HG03135 (cell line): ENCODE results near the gene RAPGEF2.

Source experiments
- ATAC-seq: cut with Tn5 transposase; IDR thresholded peaks from one replicate; pipeline ENCODE4 v1.9.1; 2021; ENCODE audit warnings: mild to moderate bottlenecking, moderate library complexity; ENCODE audit not compliant: unreplicated experiment

RAPGEF2 gene

DNA sequence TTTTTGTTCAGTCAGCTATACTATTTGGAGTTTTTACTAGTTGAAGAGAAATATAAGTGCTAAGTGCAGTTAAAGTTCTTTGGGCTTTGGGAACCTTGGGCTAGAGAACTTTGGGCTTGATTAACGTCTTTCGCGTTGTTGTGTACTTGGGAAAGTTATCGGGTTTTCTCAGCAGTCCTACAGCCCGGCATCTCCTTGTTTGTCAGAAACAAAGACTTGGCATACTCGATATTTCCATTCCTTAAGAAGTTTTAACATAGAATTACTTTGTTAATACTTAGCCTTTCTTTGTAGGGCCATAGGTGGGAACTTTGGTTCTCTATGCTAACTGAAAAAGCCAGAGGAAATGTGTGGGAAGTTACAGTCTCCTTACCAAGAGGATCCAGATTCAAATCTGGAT, 28.7 kb downstream of the RAPGEF2 start:
- no peak for ATAC-seq

DNA sequence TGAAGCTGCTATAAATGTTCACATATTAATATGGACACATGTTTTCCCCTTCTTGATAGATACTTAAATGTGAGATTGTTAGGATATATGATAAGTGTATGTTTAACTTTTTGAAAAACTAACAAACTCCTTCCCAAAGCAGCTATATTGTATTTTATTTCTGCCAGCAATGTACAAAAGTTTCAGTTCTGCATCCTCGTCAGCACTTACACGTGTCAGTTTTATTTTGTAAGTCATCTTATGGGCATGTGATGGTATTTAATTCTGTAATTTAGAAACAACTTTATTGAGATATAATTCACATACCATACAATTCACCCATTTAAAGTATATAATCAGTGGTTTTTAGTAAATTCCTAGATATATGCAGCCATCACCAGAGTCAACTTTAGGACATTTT, 31.6 kb downstream of the RAPGEF2 start:
- ATAC-seq, result no peak

- ATAC-seq, result no peak
Observed at GRCh38 chr4:159137176-159137575, 34.3 kb downstream of the RAPGEF2 start.

GRCh38 chr4:159138436-159138835, 35.6 kb downstream of the RAPGEF2 start:
- no peak for ATAC-seq

DNA sequence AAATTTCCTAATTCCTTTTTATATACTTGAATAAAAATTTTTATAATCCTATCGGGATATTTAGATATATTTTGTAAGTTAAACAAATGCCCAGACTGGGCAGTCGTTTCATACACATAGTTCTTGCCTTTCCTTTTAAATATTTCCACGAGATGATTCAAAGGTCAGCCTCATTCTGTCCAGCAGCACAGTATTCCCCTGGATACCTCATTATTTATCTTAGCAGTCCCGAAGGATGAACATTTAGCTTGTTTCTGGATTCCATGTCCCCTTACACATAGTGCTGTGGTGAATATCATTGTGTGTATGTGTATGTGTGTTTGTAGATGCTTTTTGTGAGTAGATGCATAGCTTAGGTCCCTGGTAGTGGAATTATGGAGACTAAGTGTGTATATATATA, 38.3 kb downstream of the RAPGEF2 start:
- no peak for ATAC-seq

DNA sequence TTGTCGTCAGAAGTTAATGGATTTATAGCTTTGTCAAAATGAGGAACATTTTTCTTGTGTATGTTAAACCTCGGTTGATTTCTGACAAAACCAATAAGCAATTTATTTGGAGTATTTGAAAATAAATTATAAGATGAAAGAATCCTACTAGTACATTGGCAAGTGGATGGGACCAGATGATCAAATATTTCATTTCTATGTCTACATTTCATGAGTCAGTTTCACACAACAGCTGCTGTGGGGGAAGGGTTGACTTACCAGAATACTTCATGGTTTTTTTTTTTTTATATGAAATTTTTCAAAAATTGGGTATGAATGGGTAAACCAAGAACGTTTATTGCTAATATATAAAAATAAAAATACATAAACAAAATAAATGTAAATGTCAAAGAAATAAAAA, 39.4 kb downstream of the RAPGEF2 start:
- ATAC-seq, result no peak

DNA sequence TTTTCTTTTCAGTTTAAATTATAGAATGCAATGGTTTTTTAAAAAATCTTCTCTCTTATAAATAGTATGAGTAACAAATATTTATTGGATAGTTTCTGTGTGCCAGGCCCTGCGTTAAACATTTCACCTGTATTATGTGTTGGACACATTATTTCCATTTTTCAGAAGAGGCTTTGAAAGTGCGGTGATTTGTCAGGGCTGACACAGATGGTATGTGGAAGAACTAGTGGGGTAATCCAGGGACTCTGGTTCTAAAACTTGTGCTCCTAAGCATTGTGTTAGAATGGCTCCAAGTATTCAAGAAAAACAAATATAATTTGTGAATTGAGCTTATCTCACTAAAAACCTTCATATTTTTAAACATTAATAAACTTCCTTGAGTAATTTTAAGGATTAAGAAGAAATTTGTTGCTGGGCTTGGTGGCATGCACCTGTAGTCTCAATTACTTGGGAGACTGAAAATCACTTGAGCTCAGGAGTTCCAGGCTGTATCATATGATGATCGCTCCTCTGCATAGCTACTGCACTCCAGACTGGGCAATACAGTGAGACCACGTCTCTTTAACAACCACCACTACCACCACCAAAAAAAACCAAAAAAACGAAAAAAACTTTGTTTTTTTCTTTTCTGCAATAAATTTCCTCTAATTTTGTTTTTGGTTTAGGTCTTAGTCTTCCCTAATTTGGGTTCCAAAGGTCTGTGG, 40.0 kb downstream of the RAPGEF2 start:
- ATAC-seq, result no peak

- no peak for ATAC-seq
Observed at GRCh38 chr4:159143687-159144086, 40.8 kb downstream of the RAPGEF2 start.

GRCh38 chr4:159144112-159144694, 41.3 kb downstream of the RAPGEF2 start:
- ATAC-seq, result no peak

DNA sequence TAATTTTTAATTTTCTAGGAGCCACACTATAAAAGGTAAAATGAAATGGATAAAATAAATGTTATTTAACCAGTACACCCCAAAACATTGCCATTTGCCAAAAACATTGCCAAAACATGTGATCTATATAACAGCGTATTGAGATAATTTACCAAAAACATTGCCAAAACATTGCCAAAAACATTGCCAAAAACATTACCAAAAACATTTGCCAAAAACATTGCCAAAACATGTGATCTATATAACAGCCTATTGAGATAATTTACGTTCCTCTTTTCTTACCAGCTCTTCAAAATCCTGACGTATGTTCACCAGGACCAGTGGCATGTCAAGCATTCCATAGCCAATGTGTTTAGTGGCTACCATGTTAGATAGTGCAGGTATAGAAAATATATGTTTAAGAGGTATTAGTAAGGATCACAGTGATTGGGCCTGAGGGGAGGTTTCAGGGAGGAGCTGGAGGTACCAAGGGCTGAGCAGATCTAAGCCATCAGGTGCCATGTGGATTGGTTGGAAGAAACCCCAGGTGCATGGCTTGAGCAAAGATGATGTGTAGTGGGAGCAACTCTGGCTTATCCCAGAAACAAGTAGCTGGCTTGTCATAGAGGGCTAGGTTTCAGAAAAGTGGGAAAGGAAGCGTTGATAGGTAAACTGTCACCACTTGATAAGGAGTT, 42.6 kb downstream of the RAPGEF2 start:
- no peak for ATAC-seq

DNA sequence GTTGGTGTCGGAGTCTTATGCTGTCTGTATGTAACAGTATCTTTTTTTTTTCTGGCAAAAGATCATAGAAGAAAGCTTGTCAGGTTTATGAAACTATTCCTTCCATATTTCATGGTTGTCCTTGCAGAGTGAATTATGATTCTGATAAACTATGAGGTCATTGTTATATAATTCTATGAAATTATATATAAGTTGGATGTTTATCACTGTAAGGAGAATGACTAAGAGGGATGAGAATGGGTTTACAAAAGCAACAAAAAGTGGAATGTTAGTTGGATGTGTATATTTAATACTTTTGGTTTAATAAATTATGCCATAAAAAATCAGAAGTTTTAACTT, 43.1 kb downstream of the RAPGEF2 start:
- no peak for ATAC-seq

DNA sequence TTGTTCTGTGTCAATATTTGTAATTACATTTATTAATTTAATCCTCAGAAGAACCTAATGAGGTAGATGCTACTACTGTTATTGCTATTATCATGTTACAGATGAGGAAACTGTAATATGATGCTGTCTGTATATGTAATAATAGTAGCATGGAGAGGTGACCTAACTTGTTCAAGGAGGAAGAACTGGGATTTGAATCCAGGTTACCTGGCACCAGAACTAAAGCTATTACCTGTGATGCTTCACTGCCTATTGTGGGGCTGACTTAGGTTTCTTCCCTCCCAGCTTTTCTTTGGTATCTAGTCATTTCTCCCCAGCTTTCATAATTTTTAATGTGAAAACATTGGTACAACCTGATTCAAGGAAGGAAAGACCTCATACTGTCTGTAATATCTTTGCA, 43.6 kb downstream of the RAPGEF2 start:
- ATAC-seq, result no peak

- no peak for ATAC-seq
Observed at GRCh38 chr4:159148441-159148840, 45.6 kb downstream of the RAPGEF2 start.

GRCh38 chr4:159149666-159150065, 46.8 kb downstream of the RAPGEF2 start:
- ATAC-seq, result no peak

GRCh38 chr4:159150396-159150795, 47.5 kb downstream of the RAPGEF2 start:
- ATAC-seq, result no peak

DNA sequence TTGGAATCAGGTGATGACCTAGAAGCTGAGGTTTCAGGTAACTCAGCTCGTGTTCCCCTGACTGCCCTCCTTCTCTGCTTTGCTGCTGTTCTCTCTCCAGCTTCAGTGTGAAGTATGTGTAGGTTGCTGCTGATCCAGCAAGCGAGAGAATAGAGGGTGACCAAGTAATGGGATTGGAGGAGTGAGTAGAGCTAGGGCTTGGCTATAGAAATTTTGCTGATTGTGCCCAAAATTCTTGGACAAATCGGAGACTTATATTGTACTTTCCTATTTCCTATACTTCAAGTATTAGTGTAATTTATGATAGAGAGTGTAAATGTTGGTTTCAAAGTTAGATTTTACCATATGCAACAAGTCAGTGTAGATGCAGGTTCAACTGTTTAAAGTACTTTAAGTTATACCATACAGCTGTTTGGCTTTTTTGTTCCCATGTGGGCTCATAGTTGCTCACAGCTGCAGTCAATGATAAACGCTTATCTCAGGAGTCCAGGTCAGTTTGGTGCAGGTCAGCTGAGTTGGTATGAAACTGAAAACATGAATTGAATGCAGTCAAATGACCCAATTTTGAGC, 48.0 kb downstream of the RAPGEF2 start:
- no peak for ATAC-seq

DNA sequence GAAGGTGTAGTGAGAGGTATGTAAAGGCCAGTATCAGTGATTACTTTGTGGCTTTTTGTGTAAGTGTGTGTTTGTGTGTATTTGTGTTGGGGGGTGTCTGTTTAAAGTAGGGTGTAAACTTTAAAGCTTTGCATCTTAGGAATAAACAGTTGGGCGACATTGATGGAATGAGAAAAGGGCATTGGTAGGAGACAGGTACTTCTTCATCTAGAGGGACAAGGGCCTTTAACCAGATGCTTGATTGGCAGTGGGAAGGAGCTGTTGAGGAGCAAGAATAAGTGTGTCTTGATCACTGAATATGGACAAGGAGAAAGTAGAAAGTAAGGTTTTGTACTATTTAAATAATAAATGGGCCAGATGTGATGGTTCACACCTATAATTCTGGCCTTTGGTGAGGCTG, 48.8 kb downstream of the RAPGEF2 start:
- no peak for ATAC-seq

DNA sequence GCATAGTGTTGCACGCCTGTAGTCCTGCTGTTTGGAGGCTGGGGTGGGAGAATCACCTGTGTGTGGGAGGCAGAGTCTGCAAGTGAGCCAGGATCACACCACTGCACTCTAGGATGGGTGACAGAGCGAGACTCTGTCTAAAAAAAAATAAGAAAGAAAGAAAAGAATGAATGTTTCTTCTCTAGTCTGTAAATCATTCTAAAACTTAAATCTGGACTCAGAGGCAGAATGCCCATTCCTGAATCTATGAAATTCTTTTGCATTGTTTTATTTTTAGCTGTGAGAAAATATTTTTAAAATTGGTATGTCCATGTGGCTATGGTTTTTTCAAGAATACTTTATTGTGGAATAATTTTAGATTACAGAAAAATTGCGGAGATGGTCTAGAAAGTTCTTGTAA, 49.3 kb downstream of the RAPGEF2 start:
- no peak for ATAC-seq

GRCh38 chr4:159153669-159154068, 50.8 kb downstream of the RAPGEF2 start:
- no peak for ATAC-seq

- ATAC-seq, result no peak
Observed at GRCh38 chr4:159155119-159155518, 52.2 kb downstream of the RAPGEF2 start.

DNA sequence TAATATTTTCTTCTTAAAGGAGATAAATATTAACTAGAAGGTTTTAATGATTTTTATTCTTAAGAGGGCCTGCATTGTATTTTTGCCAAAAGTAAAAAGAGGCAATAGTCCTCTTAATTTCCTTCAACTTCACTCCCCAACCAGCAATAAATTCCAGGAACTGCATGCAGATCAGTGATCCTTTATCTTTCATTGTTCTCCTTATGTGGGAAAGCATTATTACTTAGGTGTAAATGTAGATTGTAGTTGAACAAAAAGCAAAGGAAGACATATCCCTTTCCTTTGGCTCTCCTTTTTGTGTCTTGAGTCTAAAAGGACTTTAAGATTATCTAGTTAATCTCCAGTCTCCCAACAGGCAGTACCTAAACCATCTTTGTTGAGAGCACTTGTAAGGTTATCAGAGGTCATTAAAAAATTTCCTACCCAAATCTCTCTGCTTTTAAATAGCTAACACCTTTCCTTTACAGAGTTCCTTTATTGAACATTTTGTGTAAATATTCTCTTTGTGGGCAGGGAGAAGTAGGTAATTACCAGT, 55.3 kb downstream of the RAPGEF2 start:
- no peak for ATAC-seq

DNA sequence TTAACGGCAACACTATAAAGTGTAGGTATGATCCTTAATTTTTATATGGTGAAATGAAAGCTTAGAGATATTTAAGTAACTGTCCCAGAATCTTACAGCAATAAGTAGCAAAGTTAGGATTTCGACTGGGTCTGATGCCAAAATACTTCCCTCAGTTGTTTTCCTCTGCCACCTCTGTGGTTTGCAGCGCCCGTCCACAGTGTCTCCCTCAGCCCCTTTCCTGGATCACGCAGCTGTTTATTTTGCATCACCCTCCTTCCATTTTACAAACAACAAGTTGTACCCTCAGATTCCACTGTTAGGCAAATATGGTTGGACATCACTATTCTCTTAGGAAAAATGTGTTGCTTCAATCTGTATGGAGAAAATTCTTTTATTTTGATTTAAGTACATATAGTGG, 56.1 kb downstream of the RAPGEF2 start:
- no peak for ATAC-seq
